IgD-negative memory B cell (primary cell): ENCODE measurements around the gene UBE2E3. TPM values are rescaled to one million over a fixed set of nuclear protein-coding genes. Genes with fewer than 3 reads are reported as not detected.
"Not testable (repeated sequence)": the region's sequence is repeated elsewhere in the genome, so short reads cannot be mapped to it uniquely, and the experiment has no call there.

ENCODE experiments used
- H3K27ac Mint-ChIP-seq, 3 donors: one replicate each; pipeline ENCODE4 v1.8.0; 2020 to 2022; ENCODE audit warnings: mild to moderate bottlenecking in 3 of 3, mixed read lengths in 3 of 3, moderate library complexity in 1 of 3
- H3K27me3 Mint-ChIP-seq: one replicate; pipeline ENCODE4 v1.8.0; 2021; ENCODE audit warnings: mixed read lengths
- H3K36me3 Mint-ChIP-seq: one replicate; pipeline ENCODE4 v1.8.0; 2020; ENCODE audit warnings: mild to moderate bottlenecking, mixed read lengths
- H3K4me1 Mint-ChIP-seq, 3 donors: one replicate each; pipeline ENCODE4 v1.8.0; 2020 to 2022; ENCODE audit warnings: mixed read lengths in 3 of 3, mild to moderate bottlenecking in 1 of 3
- H3K4me3 Mint-ChIP-seq, 4 donors: one replicate each; pipeline ENCODE4 v1.8.0; 2020 to 2022; ENCODE audit warnings: mild to moderate bottlenecking in 4 of 4, mixed read lengths in 4 of 4, moderate library complexity in 3 of 4
- H3K9me3 Mint-ChIP-seq, 3 donors: one replicate each; pipeline ENCODE4 v1.8.0; 2020 to 2021; ENCODE audit warnings: mixed read lengths in 3 of 3, mild to moderate bottlenecking in 1 of 3
- polyA plus RNA-seq: library from polyadenylated mRNA; unstranded; fragments of 300-500 nt; fragmentation: Illumina TruSeq; gene quantifications from one replicate; pipeline ENCODE4 v1.2.3, GENCODE V29; 2021

Gene UBE2E3
- polyA plus RNA-seq, 1 donor from 2014 or later = 51.6 TPM

DNA sequence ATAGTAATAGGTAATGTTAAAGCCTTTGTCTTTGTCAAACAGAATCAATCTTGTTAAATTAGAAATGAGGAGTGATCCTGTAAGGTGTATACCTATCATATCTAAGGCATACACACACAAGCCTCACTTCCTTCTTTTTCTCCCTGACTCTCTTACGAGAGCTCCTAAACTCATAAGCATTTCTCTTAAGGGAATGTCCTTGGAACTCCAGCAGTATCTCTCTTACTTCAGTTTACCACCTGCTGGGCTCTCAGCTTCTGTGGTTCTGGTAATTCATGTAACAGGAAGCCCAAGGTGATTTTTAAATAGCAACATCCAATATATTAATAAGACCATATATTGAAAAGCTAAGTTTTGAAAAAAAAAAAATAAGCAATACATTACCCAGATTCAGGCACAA is 85.9 kb downstream of the UBE2E3 start:
- H3K27ac Mint-ChIP-seq = no peak overlapping the region
- no peak overlapping the region for H3K4me3 Mint-ChIP-seq
- H3K36me3 Mint-ChIP-seq = peaks cover 5% of the 10 kb centered on the region

GRCh38 chr2:181070119-181070835 is 89.9 kb downstream of the UBE2E3 start:
- no peaks in the 10 kb centered on the region for H3K36me3 Mint-ChIP-seq
- no peaks in the 10 kb centered on the region for H3K27me3 Mint-ChIP-seq
- H3K27ac Mint-ChIP-seq = no peak overlapping the region
- no peaks in the 10 kb centered on the region for H3K9me3 Mint-ChIP-seq
- no peak overlapping the region for H3K4me3 Mint-ChIP-seq
- peaks cover 0 to 1% (median 0%) of the 10 kb centered on the region in 3 donors for H3K4me1 Mint-ChIP-seq

More for the DNA sequence above, 85.9 kb downstream of the UBE2E3 start:
- Mint-ChIP-seq H3K9me3 (no peaks in the 10 kb centered on the region), H3K4me1 (no peaks in the 10 kb centered on the region), H3K27me3 (no peaks in the 10 kb centered on the region)

DNA sequence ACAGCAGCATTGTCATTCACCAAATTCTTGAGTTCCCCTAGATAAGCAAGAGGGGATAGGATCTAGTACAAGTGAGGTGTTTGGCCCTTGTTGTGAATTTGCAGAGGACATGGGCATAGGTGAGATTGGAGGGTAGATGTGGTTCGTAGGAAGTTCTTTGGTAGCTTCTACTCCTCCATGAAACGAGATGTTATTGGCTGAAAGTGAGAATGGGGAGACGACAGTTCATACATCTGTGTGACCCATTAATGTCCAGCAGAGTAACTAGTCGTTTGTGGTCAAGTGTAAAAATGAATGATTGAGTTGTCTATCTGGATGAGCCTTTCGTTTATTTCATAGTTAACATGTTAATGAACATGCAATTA is 90.4 kb downstream of the UBE2E3 start:
- H3K27me3 Mint-ChIP-seq = no peaks in the 10 kb centered on the region
- no peak overlapping the region for H3K27ac Mint-ChIP-seq
- H3K4me1 Mint-ChIP-seq = peaks cover 0 to 1% (median 0%) of the 10 kb centered on the region in 3 donors
- H3K4me3 Mint-ChIP-seq = no peak overlapping the region
- no peaks in the 10 kb centered on the region for H3K36me3 Mint-ChIP-seq
- no peaks in the 10 kb centered on the region for H3K9me3 Mint-ChIP-seq

DNA sequence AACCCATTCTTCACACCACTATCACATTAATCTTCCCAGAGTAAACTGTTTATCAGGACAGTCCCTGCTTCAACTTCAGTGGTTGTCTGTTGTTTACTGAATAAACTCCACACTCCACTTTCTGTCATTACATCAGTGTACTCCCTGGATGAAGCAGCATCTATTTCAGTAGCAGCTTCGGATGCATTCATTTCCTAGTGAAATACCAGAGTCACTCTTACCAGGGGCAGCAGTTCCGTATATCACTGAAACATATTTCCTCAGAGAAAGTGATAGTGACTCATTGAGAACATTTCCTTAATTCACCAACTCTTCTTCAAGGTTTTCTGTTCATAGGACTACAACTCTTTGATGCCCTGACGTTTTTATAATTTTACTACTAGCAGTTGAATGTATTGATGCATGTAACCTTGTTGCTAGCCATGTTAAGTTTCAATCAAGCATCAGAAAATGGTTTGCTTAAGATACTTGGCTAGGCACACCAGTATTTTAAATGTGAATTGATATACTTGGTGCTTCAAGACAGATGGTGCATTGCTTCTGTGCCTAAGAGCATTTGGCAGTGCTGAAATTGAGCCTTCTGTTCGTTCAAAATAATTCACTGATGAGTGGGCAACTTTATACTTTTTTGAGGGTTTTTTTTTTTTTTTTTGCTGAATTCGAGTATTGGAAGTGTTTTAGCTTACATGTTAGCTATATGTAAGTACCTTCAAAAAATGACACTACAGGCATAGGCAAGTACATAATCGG is 92.3 kb downstream of the UBE2E3 start:
- Mint-ChIP-seq H3K27ac (no peak overlapping the region), H3K4me3 (no peak overlapping the region), H3K4me1 (peaks cover 0 to 1% (median 0%) of the 10 kb centered on the region in 3 donors), H3K27me3 (no peaks in the 10 kb centered on the region), H3K9me3 (no peaks in the 10 kb centered on the region), H3K36me3 (no peaks in the 10 kb centered on the region)

DNA sequence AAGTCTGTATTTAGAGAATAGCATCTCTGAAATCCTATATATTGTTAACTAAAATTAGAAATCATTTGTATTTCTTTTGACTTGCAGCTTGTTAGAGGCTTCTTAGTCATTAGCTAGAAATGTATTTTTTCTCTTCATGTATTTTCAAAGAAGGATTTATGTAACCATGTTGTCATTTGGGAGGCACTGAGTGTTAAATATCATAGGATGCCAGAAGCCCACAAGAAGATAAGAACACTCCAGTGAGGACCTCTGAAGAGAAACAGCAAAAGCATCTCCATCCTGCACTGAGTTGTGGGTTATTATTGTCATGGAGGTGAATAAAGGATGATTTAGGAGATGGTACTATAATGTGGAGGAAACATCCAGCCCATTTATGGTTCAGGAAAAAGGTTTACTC is 93.5 kb downstream of the UBE2E3 start:
- Mint-ChIP-seq H3K36me3 (no peaks in the 10 kb centered on the region), H3K27ac (no peak overlapping the region), H3K4me1 (peaks cover 0 to 1% (median 0%) of the 10 kb centered on the region in 3 donors), H3K4me3 (no peak overlapping the region), H3K27me3 (no peaks in the 10 kb centered on the region), H3K9me3 (no peaks in the 10 kb centered on the region)

- H3K27me3 Mint-ChIP-seq = no peaks in the 10 kb centered on the region
- H3K36me3 Mint-ChIP-seq = no peaks in the 10 kb centered on the region
- no peaks in the 10 kb centered on the region for H3K9me3 Mint-ChIP-seq
- H3K4me1 Mint-ChIP-seq = peaks cover 0 to 1% (median 0%) of the 10 kb centered on the region in 3 donors
- H3K4me3 Mint-ChIP-seq = no peak overlapping the region
- no peak overlapping the region for H3K27ac Mint-ChIP-seq
Observed at GRCh38 chr2:181074457-181074856, 94.1 kb downstream of the UBE2E3 start.

GRCh38 chr2:181076658-181077057 is 96.3 kb downstream of the UBE2E3 start:
- Mint-ChIP-seq H3K36me3 (no peaks in the 10 kb centered on the region), H3K27me3 (no peaks in the 10 kb centered on the region), H3K4me3 (no peak overlapping the region), H3K27ac (no peak overlapping the region), H3K9me3 (no peaks in the 10 kb centered on the region), H3K4me1 (peaks cover 0 to 1% (median 0%) of the 10 kb centered on the region in 3 donors)

DNA sequence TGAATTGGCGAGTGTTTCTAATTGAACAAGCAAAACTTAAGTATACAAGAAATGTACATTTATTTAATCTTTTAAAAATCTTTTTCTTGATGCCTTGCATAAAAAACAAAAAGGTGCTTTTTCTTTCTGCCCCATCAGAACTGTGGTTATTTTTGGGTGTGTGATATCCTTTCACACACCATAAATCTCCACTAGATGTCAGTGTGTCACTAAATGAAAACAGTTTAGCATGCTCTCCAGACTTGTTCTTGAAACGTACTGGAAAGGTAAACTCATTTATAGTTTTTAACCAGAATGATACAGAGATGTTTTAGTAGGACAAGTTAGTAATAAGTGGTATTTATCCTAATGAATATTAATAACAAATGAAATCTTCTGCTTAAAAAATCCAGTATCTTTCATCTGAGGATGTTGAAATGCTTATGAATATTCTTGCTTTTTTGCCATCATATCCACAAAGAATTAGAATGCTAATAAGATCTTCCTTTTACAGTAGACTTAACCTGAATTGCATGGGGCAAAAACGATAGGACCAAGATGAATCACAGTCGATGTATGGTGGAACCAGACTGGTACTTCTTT is 96.8 kb downstream of the UBE2E3 start:
- Mint-ChIP-seq H3K27ac (no peak overlapping the region), H3K36me3 (no peaks in the 10 kb centered on the region), H3K27me3 (no peaks in the 10 kb centered on the region), H3K9me3 (no peaks in the 10 kb centered on the region), H3K4me3 (no peak overlapping the region), H3K4me1 (peaks cover 0 to 1% (median 0%) of the 10 kb centered on the region in 3 donors)

GRCh38 chr2:181083140-181083539 is 102.7 kb downstream of the UBE2E3 start:
- H3K4me3 Mint-ChIP-seq = no peak overlapping the region

GRCh38 chr2:181085734-181086133 is 105.3 kb downstream of the UBE2E3 start:
- peaks cover 8% of the 10 kb centered on the region for H3K27me3 Mint-ChIP-seq
- H3K36me3 Mint-ChIP-seq = peaks cover 3% of the 10 kb centered on the region
- H3K4me3 Mint-ChIP-seq = no peak overlapping the region
- H3K4me1 Mint-ChIP-seq = peaks cover 0 to 2% (median 0%) of the 10 kb centered on the region in 3 donors
- no peak overlapping the region for H3K27ac Mint-ChIP-seq
- peaks cover 0 to 4% (median 0%) of the 10 kb centered on the region in 3 donors for H3K9me3 Mint-ChIP-seq

More at GRCh38 chr2:181083140-181083539, 102.7 kb downstream of the UBE2E3 start:
- Mint-ChIP-seq H3K9me3 (no peaks in the 10 kb centered on the region), H3K36me3 (peaks cover 3% of the 10 kb centered on the region), H3K4me1 (peaks cover 0 to 2% (median 0%) of the 10 kb centered on the region in 3 donors), H3K27ac (no peak overlapping the region), H3K27me3 (peaks cover 6% of the 10 kb centered on the region)

DNA sequence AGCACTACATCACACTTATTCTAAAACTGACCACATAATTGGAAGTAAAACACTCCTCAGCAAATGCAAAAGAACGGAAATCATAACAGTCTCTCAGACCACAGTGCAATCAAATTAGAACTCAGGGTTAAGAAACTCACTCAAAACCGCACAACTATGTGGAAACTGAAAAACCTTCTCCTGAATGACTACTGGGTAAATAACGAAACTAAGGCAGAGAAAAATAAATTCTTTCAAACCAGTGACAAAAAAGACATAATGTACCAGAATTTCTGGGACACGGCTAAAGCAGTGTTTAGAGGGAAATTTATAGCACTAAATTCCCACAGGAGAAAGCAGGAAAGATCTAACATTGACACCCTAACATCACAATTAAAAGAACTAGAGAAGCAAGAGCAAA is 111.5 kb downstream of the UBE2E3 start:
- not testable (repeated sequence) for H3K27me3 Mint-ChIP-seq, H3K27ac Mint-ChIP-seq, H3K4me1 Mint-ChIP-seq, H3K4me3 Mint-ChIP-seq, H3K36me3 Mint-ChIP-seq
- H3K9me3 Mint-ChIP-seq = peaks cover 9 to 14% (median 11%) of the 10 kb centered on the region in 3 donors

GRCh38 chr2:181095486-181095885 is 115.1 kb downstream of the UBE2E3 start:
- Mint-ChIP-seq H3K36me3 (no peaks in the 10 kb centered on the region), H3K9me3 (peaks cover 8 to 14% (median 11%) of the 10 kb centered on the region in 3 donors), H3K27me3 (no peaks in the 10 kb centered on the region), H3K4me3 (no peak overlapping the region), H3K4me1 (peaks cover 0 to 7% (median 0%) of the 10 kb centered on the region in 3 donors), H3K27ac (no peak overlapping the region)

DNA sequence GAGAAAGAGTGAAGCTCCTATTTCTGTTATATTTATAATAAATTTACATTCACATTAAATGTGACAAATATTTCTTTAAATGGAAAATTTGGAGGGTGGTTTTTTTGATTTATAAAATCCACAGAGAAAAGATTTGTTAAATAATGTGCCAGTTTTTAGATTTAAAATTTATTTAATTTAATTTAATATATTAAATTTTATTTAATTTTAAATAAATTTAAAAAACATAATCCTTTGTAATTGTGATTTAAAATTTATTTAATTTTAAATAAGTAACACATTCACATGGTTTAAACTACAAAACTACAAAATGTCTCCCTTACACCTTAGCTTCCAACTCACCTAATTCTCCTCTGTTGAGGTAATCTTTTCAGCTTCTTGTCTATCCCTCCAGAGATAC is 123.3 kb downstream of the UBE2E3 start:
- Mint-ChIP-seq H3K36me3 (no peaks in the 10 kb centered on the region), H3K9me3 (no peaks in the 10 kb centered on the region), H3K27me3 (no peaks in the 10 kb centered on the region), H3K4me1 (peaks cover 4 to 13% (median 10%) of the 10 kb centered on the region in 3 donors), H3K4me3 (no peak overlapping the region), H3K27ac (no peak overlapping the region)

- Mint-ChIP-seq H3K27me3 (no peaks in the 10 kb centered on the region), H3K36me3 (no peaks in the 10 kb centered on the region), H3K27ac (no peak overlapping the region), H3K9me3 (no peaks in the 10 kb centered on the region), H3K4me1 (peaks cover 4 to 15% (median 10%) of the 10 kb centered on the region in 3 donors), H3K4me3 (no peak overlapping the region)
Observed at GRCh38 chr2:181104512-181105115, 124.2 kb downstream of the UBE2E3 start.

DNA sequence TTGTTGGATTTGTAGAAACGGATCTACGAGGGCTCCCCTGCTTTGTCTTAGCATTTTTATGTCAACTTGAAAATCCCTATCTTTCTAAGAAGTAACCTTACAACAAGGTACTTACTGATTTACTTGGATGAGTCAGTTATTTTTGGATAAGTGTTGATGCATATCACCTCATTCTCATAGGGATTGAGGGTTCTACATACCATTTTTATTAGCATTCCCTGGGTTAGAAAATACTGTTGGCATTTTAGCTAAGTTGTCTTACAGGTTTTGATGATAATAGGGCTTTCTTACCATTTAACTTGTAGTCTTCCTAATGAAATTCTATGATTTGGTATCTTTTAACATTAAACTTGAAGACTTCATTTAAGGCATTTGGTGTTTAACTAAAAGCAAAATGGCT is 125.2 kb downstream of the UBE2E3 start:
- Mint-ChIP-seq H3K9me3 (no peaks in the 10 kb centered on the region), H3K4me3 (no peak overlapping the region), H3K36me3 (peaks cover 2% of the 10 kb centered on the region), H3K27ac (no peak overlapping the region), H3K27me3 (peaks cover 1% of the 10 kb centered on the region), H3K4me1 (peaks cover 4 to 15% (median 10%) of the 10 kb centered on the region in 3 donors)
